GM04504 (cell line): Measurements from ENCODE around the gene DDX59.
"Not testable (repeated sequence)": the region's sequence is repeated elsewhere in the genome, so short reads cannot be mapped to it uniquely, and the experiment has no call there.

Source experiments
- DNase-seq: peaks from one replicate; pipeline ENCODE4 v3.0.0-alpha.2; 2012; ENCODE audit warnings: low read depth

The DDX59 gene

GRCh38 chr1:200670242-200671118 lies 773 bp upstream of the DDX59 start:
- no peak for DNase-seq

- no peak for DNase-seq
These were observed 993 bp downstream of the DDX59 start for GRCh38 chr1:200668514-200669313.

DNA sequence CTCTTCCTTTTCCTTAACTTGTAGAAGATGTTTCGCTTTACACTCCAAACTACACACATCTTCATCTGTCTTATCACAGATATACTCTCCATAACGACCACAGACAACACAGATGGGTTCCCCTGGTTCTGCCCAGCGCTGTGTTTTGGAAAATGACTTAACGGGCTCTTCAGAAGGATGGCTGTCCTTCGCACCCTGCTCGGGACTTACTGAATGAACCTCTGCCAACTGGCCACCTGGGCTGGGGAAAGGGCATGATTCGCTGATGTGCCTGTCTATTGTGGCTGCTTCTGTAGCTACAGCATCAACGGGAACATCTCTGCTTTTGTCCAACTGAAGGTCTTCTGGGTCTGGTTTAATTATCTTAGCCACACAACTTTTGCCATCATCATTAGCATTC lies 3.4 kb downstream of the DDX59 start:
- no peak for DNase-seq

GRCh38 chr1:200665861-200666260 lies 3.8 kb downstream of the DDX59 start:
- no peak for DNase-seq

DNA sequence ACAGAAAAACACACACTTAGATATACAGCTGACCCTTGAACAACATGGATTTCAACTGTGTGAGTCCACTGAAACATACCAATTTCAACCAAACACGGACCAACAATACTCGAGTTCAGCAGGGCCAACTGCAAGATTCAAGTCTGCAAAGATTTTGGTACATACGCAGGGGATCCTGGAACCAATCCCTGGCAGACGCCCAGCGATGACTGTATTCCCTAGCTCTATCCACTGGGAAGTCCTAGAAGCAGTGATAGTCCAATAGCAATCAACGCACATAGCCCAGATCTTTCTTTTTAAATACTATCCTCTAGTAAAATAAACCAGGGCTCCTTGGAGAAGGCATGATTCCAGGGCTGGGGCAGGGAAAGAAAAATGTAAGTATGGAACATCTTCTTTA lies 9.0 kb downstream of the DDX59 start:
- DNase-seq = no peak

- no peak for DNase-seq
These were observed 10.4 kb downstream of the DDX59 start for GRCh38 chr1:200659269-200659668.

- DNase-seq = no peak
These were observed 11.5 kb downstream of the DDX59 start for GRCh38 chr1:200658037-200658818.

DNA sequence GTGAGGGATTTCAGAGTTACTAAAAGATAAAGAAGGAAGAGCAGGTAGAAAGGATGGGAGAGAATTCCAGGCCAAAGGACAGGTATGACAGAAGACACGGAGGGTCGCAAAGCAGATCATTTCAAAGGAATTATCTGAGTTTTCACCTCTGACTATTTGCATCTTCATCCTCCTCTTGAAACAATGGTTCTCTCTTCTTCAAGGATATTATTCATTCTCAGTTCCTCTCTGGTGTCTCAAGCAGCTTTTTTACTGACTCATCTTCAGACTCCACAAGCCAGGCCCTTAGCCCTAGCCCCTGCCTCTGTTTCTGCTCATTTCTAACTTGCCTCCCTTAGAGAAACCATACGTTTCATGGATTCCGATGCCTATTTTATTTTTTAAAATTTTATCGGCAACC lies 15.0 kb downstream of the DDX59 start:
- DNase-seq = no peak

DNA sequence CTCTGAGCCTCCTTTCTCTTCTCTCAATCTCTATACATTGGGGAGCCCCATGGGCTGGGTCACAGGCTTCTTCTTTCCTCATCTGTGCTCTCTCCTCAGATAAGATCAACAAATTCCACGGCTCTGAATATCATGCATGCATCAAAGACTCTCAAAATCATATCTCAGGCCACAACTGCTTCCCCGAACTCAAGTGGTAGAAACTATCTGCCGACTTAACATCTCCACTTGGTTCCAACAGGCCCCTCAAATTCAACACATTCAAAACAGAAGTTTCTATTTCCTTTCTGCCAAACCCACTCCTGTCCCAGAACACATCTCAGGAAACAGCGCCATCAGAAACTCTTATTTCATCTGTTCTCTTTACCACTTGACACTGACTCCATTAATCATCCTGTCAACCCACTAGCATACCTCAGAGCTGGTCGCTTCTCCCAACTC lies 16.7 kb downstream of the DDX59 start:
- DNase-seq = no peak

DNA sequence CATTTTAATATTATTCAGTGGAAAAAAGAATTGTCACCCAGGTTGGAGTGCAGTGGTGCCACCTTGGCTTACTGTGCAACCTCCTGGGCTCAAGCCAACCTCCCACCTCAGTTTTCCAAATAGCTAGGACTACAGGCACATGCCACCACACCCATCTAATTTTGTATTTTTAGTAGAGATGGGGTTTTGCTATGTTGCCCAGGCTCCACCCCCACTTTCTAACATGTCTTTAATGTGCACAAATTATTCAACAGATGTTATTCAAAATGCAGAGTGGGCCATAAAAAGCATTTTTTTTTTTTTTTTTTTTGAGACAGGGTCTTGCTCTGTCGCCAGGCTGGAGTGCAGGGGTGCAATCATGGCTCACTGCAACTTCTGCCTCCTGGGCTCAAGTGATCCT lies 17.3 kb downstream of the DDX59 start:
- DNase-seq = no peak

DNA sequence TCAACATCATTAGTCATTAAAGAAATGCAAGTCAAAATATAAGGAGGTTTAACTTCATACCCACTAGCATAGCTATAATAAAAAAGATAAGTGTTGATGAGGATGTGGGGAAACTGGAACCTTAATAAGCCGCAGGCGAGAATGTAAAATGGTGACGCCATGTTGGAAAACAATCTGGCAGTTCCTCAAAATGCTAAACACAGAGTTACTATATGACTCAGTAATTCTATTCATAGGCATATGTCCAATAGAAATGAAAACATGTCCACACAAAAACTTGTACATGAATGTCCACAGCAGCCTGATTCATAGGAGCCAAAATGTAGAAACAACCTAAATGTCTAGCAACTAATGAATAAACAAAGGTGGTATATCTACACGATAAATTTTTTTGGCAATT lies 23.2 kb downstream of the DDX59 start:
- no peak for DNase-seq

- no peak for DNase-seq
These were observed 25.7 kb downstream of the DDX59 start for GRCh38 chr1:200644021-200644420.

- no peak for DNase-seq
These were observed 27.2 kb downstream of the DDX59 start for GRCh38 chr1:200642481-200642880.

- no peak for DNase-seq
These were observed 28.7 kb downstream of the DDX59 start for GRCh38 chr1:200640963-200641401.

DNA sequence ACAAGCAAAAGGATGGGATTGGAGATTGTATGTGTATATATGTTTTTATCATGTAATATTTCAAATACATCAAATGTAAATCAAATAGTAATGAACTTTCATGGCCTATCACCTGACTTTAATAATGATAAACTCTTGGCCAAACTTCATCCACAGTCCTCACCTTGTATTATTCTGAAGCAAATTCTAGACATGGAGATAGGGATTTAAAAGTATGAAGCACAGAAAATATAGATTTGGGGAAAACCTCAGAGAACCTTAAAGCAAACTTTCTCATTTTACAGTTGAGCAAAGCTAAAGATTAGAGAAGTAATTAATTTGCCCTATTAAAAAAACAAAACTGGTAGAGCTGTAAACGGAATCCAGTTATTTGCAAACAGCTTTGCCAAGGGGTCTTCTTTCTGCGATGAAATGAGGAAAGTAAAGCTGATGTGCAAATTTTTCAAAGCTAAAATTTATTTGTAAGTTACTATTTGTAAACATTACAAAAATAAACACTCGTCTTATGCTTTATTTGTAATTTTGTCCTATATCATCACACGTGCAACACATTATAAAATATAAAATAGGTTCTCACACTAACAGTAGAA lies 29.2 kb downstream of the DDX59 start:
- no peak for DNase-seq

DNA sequence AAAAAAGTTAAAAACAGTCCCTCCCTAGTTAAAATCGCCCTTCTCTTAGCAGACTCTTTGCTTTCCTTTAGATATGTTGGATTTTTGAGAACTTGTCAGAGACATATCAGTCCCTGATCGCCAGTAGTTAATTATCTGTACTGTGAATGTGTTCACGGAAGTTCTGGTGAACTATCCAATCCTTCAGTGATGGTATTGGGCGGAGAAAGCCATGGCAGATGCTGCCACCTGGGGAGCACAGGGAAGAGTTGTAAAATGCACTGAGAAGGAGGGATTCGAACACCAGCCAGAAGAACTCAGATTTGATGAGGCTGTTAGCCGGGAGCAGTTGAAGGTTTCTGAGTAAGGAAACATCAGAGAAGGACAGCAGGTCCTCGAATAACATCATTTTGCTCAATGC lies 31.6 kb downstream of the DDX59 start:
- DNase-seq = no peak

GRCh38 chr1:200636681-200637080 lies 33.0 kb downstream of the DDX59 start:
- no peak for DNase-seq

GRCh38 chr1:200634261-200635122 lies 35.2 kb downstream of the DDX59 start:
- DNase-seq = no peak

- no peak for DNase-seq
These were observed 38.3 kb downstream of the DDX59 start for GRCh38 chr1:200631375-200631774.

DNA sequence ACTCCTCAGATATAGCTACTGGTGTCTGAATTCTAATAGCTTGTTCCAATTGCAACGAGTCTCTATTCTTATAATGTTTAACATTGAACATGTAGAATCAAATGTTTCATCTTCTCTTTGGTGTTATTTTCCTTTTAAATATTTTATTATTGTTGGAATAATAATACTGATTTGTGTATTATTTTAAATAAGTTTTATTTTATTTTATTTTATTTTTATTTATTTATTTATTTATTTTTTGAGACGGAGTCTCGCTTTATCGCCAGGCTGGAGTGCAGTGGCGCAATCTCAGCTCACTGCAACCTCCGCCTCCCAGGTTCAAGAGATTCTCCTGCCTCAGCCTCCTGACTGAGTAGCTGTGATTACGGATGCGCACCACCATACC lies 39.2 kb downstream of the DDX59 start:
- not testable (repeated sequence) for DNase-seq
